ENCODE results near the gene TIMM44. TPM values are rescaled to one million over a fixed set of nuclear protein-coding genes. Genes with fewer than 3 reads are reported as not detected.

Gene TIMM44
- total RNA-seq, 1 donor from 2014 or later, result 43.7 TPM

DNA sequence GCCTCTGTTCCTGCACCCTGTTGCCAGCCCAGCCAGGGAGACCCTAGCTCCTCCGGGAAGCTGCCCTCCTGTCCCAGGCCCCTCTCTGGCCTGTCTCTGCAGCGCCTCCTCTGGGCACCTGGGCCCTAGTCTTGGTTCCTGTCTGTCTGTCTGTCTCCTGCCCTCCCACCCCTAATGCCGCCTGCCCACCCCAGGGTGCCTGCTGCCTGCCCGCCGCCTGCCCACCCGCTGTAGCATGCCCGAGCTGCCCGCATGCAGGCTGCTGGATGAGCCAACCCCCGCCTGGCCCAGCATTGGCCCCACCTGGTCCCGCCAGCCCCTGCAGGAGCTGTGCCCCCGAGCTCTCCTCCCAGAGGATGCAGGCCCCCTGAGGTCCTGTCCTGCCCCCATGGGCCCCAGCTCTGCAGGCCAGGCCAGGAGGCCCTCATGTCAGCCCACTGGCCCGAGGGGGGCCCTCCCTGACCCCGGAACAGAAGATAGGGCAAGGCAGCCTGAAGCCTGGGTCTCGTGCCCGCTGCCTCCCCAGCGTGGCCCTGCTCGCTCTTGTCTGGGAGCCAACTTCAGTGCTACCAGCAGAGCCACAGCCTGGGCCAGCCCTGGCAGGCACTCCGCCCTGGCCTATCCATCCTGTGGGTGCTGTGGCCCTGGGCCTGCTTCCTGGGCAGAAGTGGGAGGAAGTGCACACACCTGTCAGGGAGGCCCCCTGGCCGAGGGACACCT is 34.6 kb downstream of the TIMM44 start:
- no peak overlapping the region for H3K27ac Mint-ChIP-seq
- TF ChIP-seq, protein P1, sequence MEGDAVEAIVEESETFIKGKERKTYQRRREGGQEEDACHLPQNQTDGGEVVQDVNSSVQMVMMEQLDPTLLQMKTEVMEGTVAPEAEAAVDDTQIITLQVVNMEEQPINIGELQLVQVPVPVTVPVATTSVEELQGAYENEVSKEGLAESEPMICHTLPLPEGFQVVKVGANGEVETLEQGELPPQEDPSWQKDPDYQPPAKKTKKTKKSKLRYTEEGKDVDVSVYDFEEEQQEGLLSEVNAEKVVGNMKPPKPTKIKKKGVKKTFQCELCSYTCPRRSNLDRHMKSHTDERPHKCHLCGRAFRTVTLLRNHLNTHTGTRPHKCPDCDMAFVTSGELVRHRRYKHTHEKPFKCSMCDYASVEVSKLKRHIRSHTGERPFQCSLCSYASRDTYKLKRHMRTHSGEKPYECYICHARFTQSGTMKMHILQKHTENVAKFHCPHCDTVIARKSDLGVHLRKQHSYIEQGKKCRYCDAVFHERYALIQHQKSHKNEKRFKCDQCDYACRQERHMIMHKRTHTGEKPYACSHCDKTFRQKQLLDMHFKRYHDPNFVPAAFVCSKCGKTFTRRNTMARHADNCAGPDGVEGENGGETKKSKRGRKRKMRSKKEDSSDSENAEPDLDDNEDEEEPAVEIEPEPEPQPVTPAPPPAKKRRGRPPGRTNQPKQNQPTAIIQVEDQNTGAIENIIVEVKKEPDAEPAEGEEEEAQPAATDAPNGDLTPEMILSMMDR (IDR thresholded peaks at IDR 0.05), result no peak
- TF ChIP-seq EZH2 (IDR thresholded peaks at IDR 0.05), result no peak
- no peak for TF ChIP-seq EZH2phosphoT487 (IDR thresholded peaks at IDR 0.05)
- peaks cover 37% of the 10 kb centered on the region for H3K79me2 ChIP-seq (ENCODE audit: low read depth)
- no peak overlapping the region for H3K4me2 ChIP-seq
- H3K4me1 Mint-ChIP-seq, result peaks cover 12% of the 10 kb centered on the region
- no peak overlapping the region for H3K4me3 Mint-ChIP-seq
- no peaks in the 10 kb centered on the region for H3F3A ChIP-seq (ENCODE audit: low read depth)
- H3K27ac ChIP-seq, result no peak overlapping the region
- DNase-seq (ENCODE audit: low spot score), result no peak
- peaks cover 65% of the 10 kb centered on the region for H4K20me1 ChIP-seq (ENCODE audit: low read depth)
- no peak overlapping the region for H3K9ac ChIP-seq
- H3K36me3 ChIP-seq, result no peaks in the 10 kb centered on the region
- no peaks in the 10 kb centered on the region for H3K9me3 Mint-ChIP-seq
- no peaks in the 10 kb centered on the region for H3K9me3 ChIP-seq (ENCODE audit: low read depth)
- H3K27me3 Mint-ChIP-seq (ENCODE audit: insufficient read depth, low read depth), result peaks cover 5% of the 10 kb centered on the region
- no peak overlapping the region for H3K4me3 ChIP-seq
- H3K36me3 Mint-ChIP-seq, result peaks cover 14% of the 10 kb centered on the region
- H2AFZ ChIP-seq (replicated peaks), result no peak overlapping the region
- peaks cover 5% of the 10 kb centered on the region for H3K27me3 ChIP-seq
- peaks cover 7% of the 10 kb centered on the region for H3K4me1 ChIP-seq

DNA sequence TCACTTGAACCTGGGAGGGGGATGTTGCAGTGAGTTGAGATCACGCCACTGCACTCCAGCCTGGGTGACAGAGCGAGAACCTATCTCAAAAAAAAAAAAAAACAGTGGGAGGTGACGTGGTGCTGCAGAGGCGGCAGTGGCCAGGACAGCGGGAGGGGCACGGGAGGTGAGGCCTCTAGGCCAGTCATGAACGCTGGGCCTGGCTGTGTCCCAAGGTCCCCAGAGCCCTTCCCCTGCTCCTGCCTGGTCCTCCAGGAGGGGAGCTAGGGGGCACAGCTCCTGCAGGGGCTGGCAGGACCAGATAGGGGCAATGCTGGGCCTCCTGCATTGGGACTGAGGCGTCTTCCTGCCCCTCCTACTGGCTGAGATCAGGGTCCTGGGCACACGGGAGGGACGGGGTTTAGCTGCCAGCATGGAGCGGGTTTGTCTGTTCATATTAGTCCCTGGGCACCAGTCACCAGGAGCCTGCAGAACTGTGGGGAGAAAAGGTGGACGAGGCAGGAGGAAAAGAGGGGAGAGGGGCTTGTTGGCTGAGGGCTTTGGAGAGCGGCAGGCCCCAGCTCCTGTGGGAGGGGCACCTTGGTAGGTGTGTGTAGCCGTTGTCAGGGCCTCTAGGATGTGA is 35.3 kb downstream of the TIMM44 start:
- no peaks in the 10 kb centered on the region for H3K9me3 Mint-ChIP-seq
- DNase-seq (ENCODE audit: low spot score), result no peak
- H3K27me3 ChIP-seq, result no peaks in the 10 kb centered on the region

DNA sequence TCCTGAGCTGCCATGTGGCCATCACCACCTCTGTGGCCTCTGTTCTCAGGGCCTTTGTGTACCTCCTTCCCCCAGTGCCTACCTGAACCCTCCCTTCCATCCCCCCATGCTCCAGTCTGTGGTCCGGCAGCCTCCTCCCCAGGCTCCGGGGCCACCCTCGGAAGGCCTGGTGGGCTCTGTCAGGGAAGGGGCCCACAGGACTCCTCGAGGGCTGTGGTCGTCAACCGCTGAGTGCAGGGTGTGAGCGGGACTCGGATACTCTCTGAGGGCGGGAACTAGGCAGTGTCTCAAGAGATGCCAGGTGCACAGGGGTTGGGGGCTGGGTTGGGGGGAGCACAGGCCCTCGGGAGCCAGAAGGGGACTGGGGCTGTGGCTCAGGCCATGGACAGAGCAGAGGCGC is 35.9 kb downstream of the TIMM44 start:
- Mint-ChIP-seq H3K4me1 (peaks cover 18% of the 10 kb centered on the region), H3K36me3 (peaks cover 8% of the 10 kb centered on the region), H3K4me3 (no peak overlapping the region), H3K9me3 (no peaks in the 10 kb centered on the region), H3K27ac (no peak overlapping the region), H3K27me3 (ENCODE audit: insufficient read depth, low read depth) (peaks cover 3% of the 10 kb centered on the region)
- H3K9ac ChIP-seq, result no peak overlapping the region
- H4K20me1 ChIP-seq (ENCODE audit: low read depth), result peaks cover 62% of the 10 kb centered on the region
- no peak overlapping the region for H2AFZ ChIP-seq (replicated peaks)
- no peak overlapping the region for H3K27ac ChIP-seq
- DNase-seq (ENCODE audit: low spot score), result no peak
- peaks cover 8% of the 10 kb centered on the region for H3F3A ChIP-seq (ENCODE audit: low read depth)
- H3K4me3 ChIP-seq, result no peak overlapping the region
- H3K4me2 ChIP-seq, result no peak overlapping the region
- no peaks in the 10 kb centered on the region for H3K36me3 ChIP-seq
- H3K27me3 ChIP-seq, result peaks cover 2% of the 10 kb centered on the region
- TF ChIP-seq EZH2phosphoT487 (IDR thresholded peaks at IDR 0.05), result no peak
- TF ChIP-seq EZH2 (IDR thresholded peaks at IDR 0.05), result no peak
- TF ChIP-seq, protein P1 (IDR thresholded peaks at IDR 0.05), result no peak
- H3K79me2 ChIP-seq (ENCODE audit: low read depth), result peaks cover 37% of the 10 kb centered on the region
- H3K4me1 ChIP-seq, result peaks cover 11% of the 10 kb centered on the region
- no peaks in the 10 kb centered on the region for H3K9me3 ChIP-seq (ENCODE audit: low read depth)

More for the DNA sequence above, 35.3 kb downstream of the TIMM44 start:
- Mint-ChIP-seq H3K27me3 (ENCODE audit: insufficient read depth, low read depth) (peaks cover 7% of the 10 kb centered on the region), H3K36me3 (peaks cover 12% of the 10 kb centered on the region), H3K4me3 (no peak overlapping the region), H3K27ac (no peak overlapping the region), H3K4me1 (peaks cover 12% of the 10 kb centered on the region)
- TF ChIP-seq, protein P1 (IDR thresholded peaks at IDR 0.05), result no peak
- TF ChIP-seq EZH2 (IDR thresholded peaks at IDR 0.05), result no peak
- TF ChIP-seq EZH2phosphoT487 (IDR thresholded peaks at IDR 0.05), result no peak
- H2AFZ ChIP-seq (replicated peaks), result no peak overlapping the region
- H3K4me3 ChIP-seq, result no peak overlapping the region
- no peak overlapping the region for H3K4me2 ChIP-seq
- H3K27ac ChIP-seq, result no peak overlapping the region
- H3K9me3 ChIP-seq (ENCODE audit: low read depth), result no peaks in the 10 kb centered on the region
- peaks cover 37% of the 10 kb centered on the region for H3K79me2 ChIP-seq (ENCODE audit: low read depth)
- peaks cover 7% of the 10 kb centered on the region for H3K4me1 ChIP-seq
- no peak overlapping the region for H3K9ac ChIP-seq
- no peaks in the 10 kb centered on the region for H3K36me3 ChIP-seq
- H3F3A ChIP-seq (ENCODE audit: low read depth), result peaks cover 2% of the 10 kb centered on the region
- peaks cover 62% of the 10 kb centered on the region for H4K20me1 ChIP-seq (ENCODE audit: low read depth)
